A673 (cell line): ENCODE measurements around the gene CDK15. TPM values are rescaled to one million over a fixed set of nuclear protein-coding genes. Genes with fewer than 3 reads are reported as not detected.

Experiments
- BruUV-seq: library from RNA; stranded (reverse); fragments of 400-500 nt; replicated peaks from 2 replicates; lab custom pipeline; 2021; lab: Mats Ljungman, UMichigan
- CTCF ChIA-PET: fragments of 300-600 bp; sonication (Branson Sonifier 250); formaldehyde crosslinking; loops from one replicate; lab custom pipeline; 2022; ENCODE audit warnings: antibody characterized with exemption; lab: Charles Lee
- POLR2A ChIA-PET: fragments of 300-600 bp; sonication (Branson Sonifier 250); formaldehyde crosslinking; loops from one replicate; lab custom pipeline; 2022; ENCODE audit warnings: antibody characterized with exemption; ENCODE audit not compliant: low non-redundant PET; lab: Charles Lee
- DNase-seq: peaks from one replicate; pipeline ENCODE4 v3.0.0-alpha.2; 2015; ENCODE audit warnings: low spot score
- H3K27ac ChIP-seq: fragments of 200-600 bp; sonication (generic); 2 replicates; pipeline ENCODE4 v1.5.1; 2016; ENCODE audit warnings: mixed run types, low read depth, mild to moderate bottlenecking, mixed read lengths, antibody characterized with exemption, low read length; ENCODE audit not compliant: poor library complexity, severe bottlenecking
- H3K27me3 ChIP-seq: fragments of 200-600 bp; sonication (generic); replicated peaks from 2 replicates; pipeline ENCODE4 v1.6.1; 2017; ENCODE audit warnings: mixed run types, low read depth, mild to moderate bottlenecking, mixed read lengths, antibody characterized with exemption, low read length; ENCODE audit not compliant: insufficient read depth, poor library complexity
- H3K36me3 ChIP-seq: fragments of 200-600 bp; sonication (generic); 2 replicates; pipeline ENCODE4 v1.6.1; 2016; ENCODE audit warnings: mixed run types, mild to moderate bottlenecking, mixed read lengths, antibody characterized with exemption, low read length; ENCODE audit not compliant: insufficient read depth, poor library complexity, severe bottlenecking
- H3K4me1 ChIP-seq: fragments of 200-600 bp; sonication (generic); 2 replicates; pipeline ENCODE4 v1.6.1; 2017; ENCODE audit warnings: mixed run types, mild to moderate bottlenecking, mixed read lengths, antibody characterized with exemption, low read length; ENCODE audit not compliant: insufficient read depth, poor library complexity, severe bottlenecking
- H3K4me3 ChIP-seq: fragments of 200-600 bp; sonication (generic); 2 replicates; pipeline ENCODE4 v1.5.1; 2016; ENCODE audit warnings: low read depth, mixed run types, mild to moderate bottlenecking, mixed read lengths, low read length; ENCODE audit not compliant: poor library complexity, severe bottlenecking
- H3K9me3 ChIP-seq: fragments of 200-600 bp; sonication (generic); 2 replicates; pipeline ENCODE4 v1.6.1; 2016; ENCODE audit warnings: mixed run types, low read depth, mild to moderate bottlenecking, mixed read lengths, antibody characterized with exemption, low read length; ENCODE audit not compliant: poor library complexity, severe bottlenecking
- CTCF ChIP-seq: fragments of 300-800, 200-600 bp; sonication (generic); conservative IDR thresholded peaks from 2 replicates; pipeline ENCODE4 v1.5.1; 2017; ENCODE audit warnings: low read depth, mild to moderate bottlenecking, antibody characterized with exemption, low read length, moderate library complexity, mixed read lengths
- EZH2 ChIP-seq: fragments of 200-600 bp; sonication (generic); IDR thresholded peaks from 2 replicates; pipeline ENCODE4 v1.6.1; 2017; ENCODE audit warnings: borderline replicate concordance, low read depth, mild to moderate bottlenecking, mixed read lengths, antibody characterized with exemption, low read length; ENCODE audit not compliant: poor library complexity, severe bottlenecking
- intact Hi-C: fragments of 100-400 bp; cut with micrococcal nuclease; formaldehyde crosslinking; loops from one replicate; pipeline ENCODE4 v1.10.0; 2022; ENCODE audit not compliant: unreplicated experiment
- total RNA-seq: library from RNA; stranded (reverse); gene quantifications from 2 replicates; pipeline ENCODE4 v1.2.3, GENCODE V29; 2021

CDK15 gene
- total RNA-seq, 1 experiment from 2014 or later = 0.11 TPM

GRCh38 chr2:201854221-201854801, 48.0 kb downstream of the CDK15 start:
- H3K9me3 ChIP-seq = no peaks in the 10 kb centered on the region
- H3K36me3 ChIP-seq = no peaks in the 10 kb centered on the region
- intact Hi-C loops = no loop called here
- ChIA-PET POLR2A (no interaction called here), CTCF (no interaction called here)
- DNase-seq = peak; percentile 13
- no TSS peak for BruUV-seq
- no peak for TF ChIP-seq EZH2
- TF ChIP-seq CTCF = no peak
- H3K27ac ChIP-seq = no peak overlapping the region
- no peaks in the 10 kb centered on the region for H3K27me3 ChIP-seq
- H3K4me3 ChIP-seq = no peak overlapping the region
- H3K4me1 ChIP-seq = peaks cover 15% of the 10 kb centered on the region

GRCh38 chr2:201854841-201855240, 48.5 kb downstream of the CDK15 start:
- ChIA-PET CTCF (no interaction called here), POLR2A (no interaction called here)
- Histone ChIP-seq H3K27me3 (no peaks in the 10 kb centered on the region), H3K4me3 (no peak overlapping the region), H3K36me3 (no peaks in the 10 kb centered on the region), H3K27ac (no peak overlapping the region), H3K9me3 (no peaks in the 10 kb centered on the region), H3K4me1 (peaks cover 21% of the 10 kb centered on the region)
- no TSS peak for BruUV-seq
- TF ChIP-seq CTCF (no peak), EZH2 (no peak)
- no peak for DNase-seq
- intact Hi-C loops = no loop called here

GRCh38 chr2:201855356-201855755, 49.0 kb downstream of the CDK15 start:
- Histone ChIP-seq H3K9me3 (no peaks in the 10 kb centered on the region), H3K27me3 (no peaks in the 10 kb centered on the region), H3K4me3 (no peak overlapping the region), H3K36me3 (no peaks in the 10 kb centered on the region), H3K27ac (no peak overlapping the region), H3K4me1 (peaks cover 26% of the 10 kb centered on the region)
- TF ChIP-seq EZH2 (no peak), CTCF (no peak)
- BruUV-seq = no TSS peak
- DNase-seq = no peak
- ChIA-PET POLR2A (no interaction called here), CTCF (no interaction called here)
- intact Hi-C loops = no loop called here
